Measurements from ENCODE around the gene VILL.

GRCh38 chr3:38016847-38017444 lies 26.4 kb downstream of the VILL start:
- no peak for TF ChIP-seq POLR2AphosphoS5 (IDR thresholded peaks at IDR 0.05)
- TF ChIP-seq, protein P1, sequence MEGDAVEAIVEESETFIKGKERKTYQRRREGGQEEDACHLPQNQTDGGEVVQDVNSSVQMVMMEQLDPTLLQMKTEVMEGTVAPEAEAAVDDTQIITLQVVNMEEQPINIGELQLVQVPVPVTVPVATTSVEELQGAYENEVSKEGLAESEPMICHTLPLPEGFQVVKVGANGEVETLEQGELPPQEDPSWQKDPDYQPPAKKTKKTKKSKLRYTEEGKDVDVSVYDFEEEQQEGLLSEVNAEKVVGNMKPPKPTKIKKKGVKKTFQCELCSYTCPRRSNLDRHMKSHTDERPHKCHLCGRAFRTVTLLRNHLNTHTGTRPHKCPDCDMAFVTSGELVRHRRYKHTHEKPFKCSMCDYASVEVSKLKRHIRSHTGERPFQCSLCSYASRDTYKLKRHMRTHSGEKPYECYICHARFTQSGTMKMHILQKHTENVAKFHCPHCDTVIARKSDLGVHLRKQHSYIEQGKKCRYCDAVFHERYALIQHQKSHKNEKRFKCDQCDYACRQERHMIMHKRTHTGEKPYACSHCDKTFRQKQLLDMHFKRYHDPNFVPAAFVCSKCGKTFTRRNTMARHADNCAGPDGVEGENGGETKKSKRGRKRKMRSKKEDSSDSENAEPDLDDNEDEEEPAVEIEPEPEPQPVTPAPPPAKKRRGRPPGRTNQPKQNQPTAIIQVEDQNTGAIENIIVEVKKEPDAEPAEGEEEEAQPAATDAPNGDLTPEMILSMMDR (IDR thresholded peaks at IDR 0.05 in 8 of 11, conservative IDR thresholded peaks at IDR 0.05 in 3 of 11) = no peak
- no peak for TF ChIP-seq POLR2A (IDR thresholded peaks at IDR 0.05)
